HG03196 (cell line): Measurements from ENCODE around the gene NHLRC4.

Experiments
- ATAC-seq: cut with Tn5 transposase; IDR thresholded peaks from one replicate; pipeline ENCODE4 v1.9.1; 2021; ENCODE audit not compliant: unreplicated experiment

Gene NHLRC4

GRCh38 chr16:552171-552570 lies 14.6 kb upstream of the NHLRC4 start:
- ATAC-seq, result no peak

GRCh38 chr16:553601-554296 lies 13.1 kb upstream of the NHLRC4 start:
- ATAC-seq, result no peak

- no peak for ATAC-seq
Observed at GRCh38 chr16:554297-554621, 12.5 kb upstream of the NHLRC4 start.

GRCh38 chr16:554640-555365 lies 12.0 kb upstream of the NHLRC4 start:
- no peak for ATAC-seq

DNA sequence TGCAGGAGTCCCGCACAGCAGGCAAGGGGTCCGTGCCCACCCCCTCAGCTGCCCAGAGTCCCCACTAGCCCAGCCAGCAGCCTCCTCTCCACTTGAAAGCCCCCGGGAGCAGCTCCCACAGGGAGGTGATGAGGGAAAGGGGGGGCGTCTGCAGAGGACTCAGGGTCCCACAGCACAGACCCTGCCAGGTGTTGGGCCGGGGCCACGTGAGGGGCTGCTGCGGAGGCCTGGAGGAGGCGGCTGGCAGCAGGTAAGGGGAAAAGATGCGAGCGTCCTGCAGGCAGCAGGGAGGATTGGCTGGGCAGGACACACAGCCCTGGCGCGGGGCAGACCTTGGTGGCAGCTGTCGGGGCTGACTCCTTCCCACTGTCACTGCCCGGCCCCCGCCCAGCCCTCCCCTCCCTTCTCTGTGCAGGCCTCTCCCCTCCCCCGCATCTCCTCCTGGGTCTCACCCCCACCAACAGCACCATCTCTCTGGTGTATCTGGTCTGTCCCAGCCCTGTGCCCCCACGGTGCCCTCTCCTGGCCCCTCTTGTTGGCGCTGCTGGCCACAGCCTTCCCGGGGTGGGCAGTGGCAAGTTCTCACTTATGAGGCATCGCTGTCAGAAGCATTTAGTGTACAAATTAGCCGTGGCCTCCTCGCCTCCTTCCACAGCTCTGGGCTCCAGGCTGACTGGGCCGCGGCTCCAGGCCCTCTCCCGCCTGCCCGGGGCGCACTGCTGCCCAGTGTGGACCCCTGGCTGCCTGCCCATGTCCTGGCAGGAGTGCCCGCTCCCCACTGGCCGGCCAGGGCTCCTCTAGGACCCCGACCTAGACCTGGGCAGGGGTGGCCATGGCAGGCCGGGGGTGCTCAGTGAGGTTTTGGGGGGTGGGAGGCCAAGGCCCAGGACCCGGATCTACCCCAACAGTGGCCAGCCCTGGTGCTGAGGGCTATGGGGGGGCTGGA lies 11.0 kb upstream of the NHLRC4 start:
- no peak for ATAC-seq

DNA sequence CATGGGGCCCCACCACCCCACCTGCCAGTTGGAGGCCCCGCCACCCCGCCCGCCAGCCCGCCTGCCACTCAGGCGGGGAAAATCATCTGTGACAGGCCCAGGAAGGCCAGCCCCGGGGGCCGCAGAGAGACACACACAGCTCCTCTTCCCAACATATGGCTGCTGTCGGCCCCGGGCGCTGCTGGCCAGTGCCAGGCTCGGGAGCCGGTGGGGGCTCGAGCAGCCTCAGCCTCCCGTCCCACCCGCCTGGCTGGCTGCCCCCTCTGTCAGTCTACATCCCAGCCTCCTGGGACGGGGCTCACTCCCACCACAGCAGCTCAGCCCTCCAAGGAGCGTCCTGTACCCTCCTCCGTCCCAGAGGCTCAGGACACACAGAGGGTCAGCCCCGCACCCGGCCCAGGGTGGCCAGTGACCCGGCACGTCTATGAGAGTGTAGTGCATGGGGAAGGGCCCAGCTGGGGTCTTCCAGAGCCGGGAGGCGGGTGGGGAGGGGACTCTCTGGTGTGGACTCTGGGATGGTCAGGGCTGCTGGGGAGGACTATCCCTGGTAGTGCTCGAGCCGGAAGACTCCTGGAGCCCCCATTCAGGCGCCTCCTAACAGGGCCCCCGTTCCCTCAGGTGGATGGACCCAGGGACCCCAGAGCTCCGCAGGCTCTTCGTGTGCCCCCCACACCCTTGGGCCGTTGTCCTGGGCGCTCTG lies 10.2 kb upstream of the NHLRC4 start:
- ATAC-seq, result no peak

DNA sequence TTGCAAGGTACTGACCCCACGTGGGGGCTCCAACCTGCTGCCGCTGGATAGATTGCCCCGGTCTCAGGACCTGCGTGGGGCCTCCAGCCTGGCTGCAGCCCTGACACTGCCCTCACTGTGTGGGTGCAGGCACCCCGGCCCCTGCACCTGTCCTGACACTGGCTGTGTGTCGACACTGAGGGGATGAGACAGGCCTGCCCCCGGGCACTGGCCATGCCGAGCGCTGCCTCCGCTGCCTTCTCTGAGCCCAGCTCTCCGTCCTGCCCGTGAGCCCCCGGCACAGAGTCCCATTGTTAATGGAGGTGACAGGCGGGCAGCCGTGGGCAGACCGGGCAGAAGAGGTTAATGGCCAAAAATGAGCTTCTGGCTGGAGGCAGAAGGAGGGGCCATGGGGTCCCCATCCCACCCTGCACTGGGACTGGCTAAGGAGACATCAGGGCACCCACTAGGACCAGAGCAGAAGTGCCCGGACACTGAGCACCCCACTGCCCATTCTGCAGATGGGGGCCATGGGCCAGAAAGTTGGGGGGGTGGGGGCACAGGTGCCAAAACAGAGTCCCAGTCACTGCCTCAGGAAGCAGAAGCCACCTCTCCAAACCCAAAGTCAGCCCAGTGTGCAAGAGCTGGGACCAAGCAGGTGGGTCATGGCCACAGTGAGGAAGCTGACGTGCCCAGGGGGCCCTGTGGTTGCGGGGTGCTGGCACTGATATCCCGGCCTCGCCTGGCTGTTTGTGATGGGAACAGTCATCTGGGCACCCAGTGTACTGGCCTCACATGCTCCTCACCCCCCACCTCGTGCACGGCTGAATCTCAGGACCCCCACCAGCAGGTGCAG lies 9.1 kb upstream of the NHLRC4 start:
- no peak for ATAC-seq

GRCh38 chr16:558298-559020 lies 8.3 kb upstream of the NHLRC4 start:
- ATAC-seq, result no peak

DNA sequence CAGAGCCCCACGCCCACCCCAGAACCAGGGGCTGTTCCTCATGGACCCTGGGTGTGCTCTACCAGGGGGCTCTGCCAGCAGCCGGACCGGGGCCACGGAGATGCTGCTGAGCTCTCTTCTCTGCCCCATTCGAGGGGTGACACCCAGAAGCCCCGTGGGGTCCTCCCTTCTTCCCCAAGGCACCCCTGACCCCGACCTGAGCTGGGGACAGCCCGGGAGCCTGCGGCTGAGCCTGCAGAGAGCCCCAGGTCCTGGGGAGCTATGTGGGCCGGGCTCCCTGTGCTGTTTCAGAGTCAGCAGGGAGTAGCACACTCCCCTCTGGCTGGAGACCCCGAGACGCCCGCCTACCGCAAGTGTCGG lies 7.8 kb upstream of the NHLRC4 start:
- no peak for ATAC-seq

DNA sequence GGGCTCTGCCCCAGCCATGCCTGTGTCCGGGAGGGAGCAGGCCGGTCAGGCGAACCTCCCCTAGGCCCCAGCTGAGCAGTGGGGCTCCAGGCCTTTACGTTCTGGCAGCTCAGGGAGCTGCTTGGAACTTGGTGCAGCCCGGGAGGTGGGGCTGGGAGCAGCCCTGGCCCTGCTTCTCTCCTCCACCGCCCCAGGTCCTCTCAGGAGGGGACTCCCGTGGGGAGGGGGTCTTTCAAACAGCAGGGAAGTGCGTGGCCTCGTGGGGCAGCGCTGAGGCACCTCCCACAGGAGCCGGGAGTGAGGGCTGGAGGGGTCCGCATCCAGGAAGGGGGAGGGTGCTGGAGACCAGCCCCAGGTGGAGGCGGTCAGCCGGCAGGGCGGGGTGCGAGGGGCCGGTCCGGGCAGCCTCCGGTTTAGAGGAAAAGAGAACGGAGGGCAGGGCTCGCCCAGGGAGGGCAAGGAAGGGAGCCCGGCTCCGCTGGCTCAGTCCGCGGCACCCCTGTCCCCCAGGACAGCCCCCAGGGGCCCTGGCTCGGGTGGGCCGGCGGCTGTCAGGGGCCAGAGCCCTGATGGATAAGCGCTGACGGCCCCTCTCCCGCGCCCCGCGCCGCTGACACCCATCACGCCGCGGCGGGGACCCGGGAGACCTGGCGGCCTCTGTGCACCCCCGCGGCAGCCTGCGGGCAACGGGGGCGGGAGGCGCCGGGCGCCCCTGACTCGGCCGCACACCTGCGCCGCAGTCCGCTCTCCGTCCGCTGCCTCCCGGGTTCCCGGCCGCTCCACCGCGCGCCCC lies 7.2 kb upstream of the NHLRC4 start:
- no peak for ATAC-seq

GRCh38 chr16:560204-560700 lies 6.6 kb upstream of the NHLRC4 start, which contains the start of gene PRR35:
Gene PRR35, plus strand, starts transcription at chr16:560394. Its CDS starts 2,901 bp downstream, at chr16:563295.
- ATAC-seq, result no peak

DNA sequence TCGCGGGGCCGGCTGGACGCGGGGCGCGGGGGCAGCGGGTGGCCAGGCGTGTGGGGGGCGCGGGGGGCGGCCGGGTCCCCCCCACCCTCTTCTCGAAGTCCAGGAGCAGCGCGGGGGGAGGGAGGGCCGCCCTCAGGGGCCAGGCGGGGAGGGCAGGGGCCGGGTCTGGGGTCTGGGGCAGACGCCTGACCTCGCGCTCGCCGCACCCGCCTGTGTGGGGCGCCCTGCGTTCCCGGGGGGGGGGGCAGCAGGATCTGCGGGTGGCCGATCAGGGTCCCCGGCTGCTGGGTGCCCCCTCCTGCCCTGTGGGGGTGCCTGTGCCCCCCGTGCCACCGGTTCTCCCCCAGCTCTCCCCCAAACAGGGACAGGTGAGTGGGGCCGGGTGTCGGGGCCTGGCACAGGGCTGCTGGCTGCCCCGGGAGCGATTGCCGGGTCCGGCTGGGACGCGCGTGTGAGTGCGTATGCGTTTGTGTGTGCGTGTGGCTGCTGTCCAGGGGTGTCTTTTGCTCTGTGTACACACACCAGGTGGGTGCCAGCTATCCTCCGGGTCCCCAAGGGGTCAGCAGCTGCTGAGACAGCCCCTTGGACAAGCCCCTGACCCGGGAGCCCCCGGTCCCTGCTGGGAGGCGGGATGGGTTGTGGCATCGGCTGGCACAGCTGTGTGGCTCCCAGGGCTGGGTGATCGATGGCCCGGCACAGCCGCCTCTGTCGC lies 5.9 kb upstream of the NHLRC4 start:
- ATAC-seq, result no peak

GRCh38 chr16:561413-561794 lies 5.4 kb upstream of the NHLRC4 start:
- ATAC-seq, result no peak

DNA sequence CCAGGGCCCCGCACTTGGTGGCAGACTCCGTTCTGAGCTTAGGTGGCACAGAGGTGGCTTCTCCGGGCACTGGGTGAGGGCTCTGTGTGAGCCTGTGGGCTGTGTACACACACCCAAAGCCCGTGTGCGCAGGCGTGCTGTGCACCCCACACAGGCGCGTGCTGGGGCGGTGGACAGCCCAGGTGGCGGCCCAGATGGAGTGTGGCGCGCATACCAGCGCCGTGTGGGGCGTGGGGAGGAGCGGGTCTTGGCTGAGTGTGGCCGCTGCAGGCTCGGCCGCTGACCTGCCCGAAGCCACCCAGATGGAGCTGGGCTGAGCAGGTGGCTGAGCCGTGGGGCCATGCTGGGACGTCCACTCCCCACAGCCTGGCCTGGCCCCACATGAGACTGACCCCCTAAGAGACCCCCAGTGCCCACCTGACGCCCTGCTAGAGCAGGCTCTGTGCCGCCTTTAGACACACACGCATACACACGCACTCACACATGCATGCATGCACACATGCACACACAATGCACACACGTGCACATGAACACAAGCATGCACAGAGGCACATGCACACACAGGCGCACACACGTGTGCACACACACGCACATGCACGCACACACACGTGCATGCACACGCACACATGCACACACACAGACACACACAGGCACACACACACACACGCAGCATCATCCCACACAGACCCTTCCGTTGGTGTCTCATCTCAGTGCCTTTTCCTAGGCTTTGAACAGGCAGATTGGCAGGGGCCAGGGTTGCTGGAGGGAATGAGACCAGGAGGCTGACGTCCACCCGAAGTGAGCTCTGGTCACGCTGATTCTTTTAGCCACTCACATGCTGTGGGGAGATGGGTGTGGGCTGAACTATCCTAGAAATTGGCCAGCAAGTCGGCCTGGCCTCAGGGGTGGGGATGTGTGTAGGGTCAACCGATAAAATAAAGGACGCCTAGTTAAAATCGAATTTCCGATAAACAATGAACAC lies 4.6 kb upstream of the NHLRC4 start:
- ATAC-seq, result no peak

DNA sequence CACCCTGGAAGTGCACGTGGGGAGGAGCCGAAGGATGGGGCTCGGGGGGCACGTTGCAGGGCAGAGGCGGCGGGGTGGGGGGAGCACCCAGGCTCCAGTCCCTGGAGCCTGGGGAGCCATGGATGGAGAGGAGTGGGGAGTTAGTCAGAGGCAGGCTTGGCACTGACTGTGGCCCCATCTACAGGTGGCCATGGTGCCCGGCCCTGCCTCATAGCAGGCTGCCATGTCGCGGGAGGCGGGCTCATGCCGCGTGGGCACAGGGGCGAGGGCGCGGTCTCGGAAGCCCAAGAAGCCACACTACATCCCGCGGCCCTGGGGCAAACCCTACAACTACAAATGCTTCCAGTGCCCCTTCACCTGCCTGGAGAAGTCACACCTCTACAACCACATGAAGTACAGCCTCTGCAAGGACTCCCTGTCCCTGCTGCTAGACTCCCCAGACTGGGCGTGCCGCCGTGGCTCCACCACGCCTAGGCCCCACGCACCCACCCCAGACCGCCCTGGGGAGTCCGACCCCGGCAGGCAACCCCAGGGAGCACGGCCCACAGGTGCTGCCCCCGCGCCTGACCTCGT lies 3.6 kb upstream of the NHLRC4 start:
- ATAC-seq, result no peak

- ATAC-seq, result no peak
Observed at GRCh38 chr16:564690-565418, 2.0 kb upstream of the NHLRC4 start.
